Glutamatergic neuron (in vitro differentiated cells): Measurements from ENCODE around the gene UGT1A5. TPM values are rescaled to one million over a fixed set of nuclear protein-coding genes. Genes with fewer than 3 reads are reported as not detected.
"Not testable (repeated sequence)": the region's sequence is repeated elsewhere in the genome, so short reads cannot be mapped to it uniquely, and the experiment has no call there.

Experiments
- DNase-seq: peaks from one replicate; pipeline ENCODE4 v3.0.0; 2022
- H3K27ac Mint-ChIP-seq: one replicate; pipeline ENCODE4 v1.8.0; 2020; ENCODE audit warnings: mild to moderate bottlenecking, mixed read lengths, inconsistent platforms; ENCODE audit not compliant: unreplicated experiment
- H3K27me3 Mint-ChIP-seq: one replicate; pipeline ENCODE4 v1.8.0; 2020; ENCODE audit warnings: mild to moderate bottlenecking, moderate library complexity, mixed read lengths, inconsistent platforms; ENCODE audit not compliant: unreplicated experiment
- H3K36me3 Mint-ChIP-seq: one replicate; pipeline ENCODE4 v1.8.0; 2020; ENCODE audit warnings: mild to moderate bottlenecking, mixed read lengths, inconsistent platforms; ENCODE audit not compliant: unreplicated experiment
- H3K4me1 Mint-ChIP-seq: one replicate; pipeline ENCODE4 v1.8.0; 2020; ENCODE audit warnings: mild to moderate bottlenecking, low read depth, mixed read lengths, inconsistent platforms; ENCODE audit not compliant: unreplicated experiment
- H3K4me3 Mint-ChIP-seq: one replicate; pipeline ENCODE4 v1.8.0; 2020; ENCODE audit warnings: mild to moderate bottlenecking, mixed read lengths, inconsistent platforms; ENCODE audit not compliant: unreplicated experiment
- H3K9me3 Mint-ChIP-seq: one replicate; pipeline ENCODE4 v1.8.0; 2020; ENCODE audit warnings: mild to moderate bottlenecking, moderate library complexity, mixed read lengths, inconsistent platforms; ENCODE audit not compliant: unreplicated experiment
- CTCF ChIP-seq: fragments of 200-600 bp; sonication (generic); IDR thresholded peaks from one replicate; pipeline ENCODE4 v1.5.0; 2021; ENCODE audit not compliant: partially characterized antibody, unreplicated experiment
- total RNA-seq: library from RNA; stranded (reverse); fragmentation: NEBNext Ultra II Directional; extraction: Animal tissue kit (Norgen Biotek cat#: 25700); gene quantifications from one replicate; pipeline ENCODE4 v1.2.1, GENCODE V29; 2021; ENCODE audit not compliant: unreplicated experiment

Gene UGT1A5
- total RNA-seq, 1 donor from 2014 or later, result not detected

DNA sequence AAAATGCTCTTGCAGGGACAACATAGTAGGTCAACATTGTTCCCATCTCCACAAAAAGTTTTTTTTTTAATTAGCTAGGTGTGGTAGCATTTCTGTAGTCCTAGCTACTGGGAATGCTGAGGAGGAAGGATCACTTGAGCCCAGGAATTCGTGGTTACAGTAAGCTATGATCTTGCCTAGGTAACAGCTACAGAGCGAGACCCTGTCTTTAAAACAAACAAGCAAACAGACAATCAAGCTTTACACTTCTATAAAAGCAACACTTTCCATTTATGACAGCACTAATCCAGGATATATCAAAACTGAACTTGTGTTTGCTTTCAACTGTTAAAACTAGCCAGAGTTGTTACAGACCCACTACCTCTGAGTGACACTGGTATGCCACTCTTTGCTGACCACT, 28.2 kb downstream of the UGT1A5 start:
- Mint-ChIP-seq H3K4me3 (no peak overlapping the region), H3K4me1 (no peaks in the 10 kb centered on the region), H3K9me3 (peaks cover 3% of the 10 kb centered on the region), H3K27ac (no peak overlapping the region), H3K36me3 (peaks cover 5% of the 10 kb centered on the region), H3K27me3 (peaks cover 3% of the 10 kb centered on the region)
- no peak for TF ChIP-seq CTCF
- no peak for DNase-seq

DNA sequence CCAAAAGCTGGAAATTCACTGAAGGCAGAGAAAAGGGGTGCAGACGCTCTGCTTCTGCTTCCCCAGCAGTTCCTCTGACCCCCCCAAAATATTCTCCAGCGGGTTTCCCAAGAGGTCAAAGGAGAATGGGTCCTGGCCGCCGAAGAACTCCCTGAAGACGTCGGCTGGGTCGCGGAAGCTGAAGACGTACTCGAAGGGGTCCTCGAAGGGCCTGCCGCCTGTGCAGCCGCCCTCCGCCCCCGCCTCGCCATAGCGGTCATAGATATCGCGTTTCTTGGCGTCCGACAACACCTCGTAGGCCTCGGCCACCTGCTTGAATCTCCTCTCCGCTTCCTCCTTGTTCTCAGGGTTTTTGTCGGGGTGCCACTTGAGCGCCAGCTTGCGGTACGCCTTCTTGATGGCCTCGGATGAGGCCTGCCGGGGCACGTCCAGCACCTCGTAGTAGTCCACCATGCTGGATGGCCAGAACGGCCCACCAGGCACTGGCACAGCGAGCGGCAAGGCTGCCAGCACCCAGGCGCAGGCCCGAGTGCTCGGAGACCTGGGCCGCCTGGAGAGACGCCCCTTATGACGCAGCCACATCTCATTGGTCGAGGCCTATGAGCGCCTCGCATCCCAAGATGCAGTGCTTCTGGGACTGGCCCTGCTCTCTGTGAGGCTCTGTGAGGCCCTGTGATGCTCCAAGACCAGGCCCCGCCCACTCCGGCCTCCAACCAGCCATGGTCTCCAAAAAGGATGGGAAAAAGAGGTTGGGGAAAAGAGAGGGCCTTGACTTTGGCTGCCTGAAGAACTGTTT, 31.0 kb downstream of the UGT1A5 start:
- peaks cover 1% of the 10 kb centered on the region for H3K27me3 Mint-ChIP-seq
- H3K36me3 Mint-ChIP-seq, result peaks cover 7% of the 10 kb centered on the region
- no peak overlapping the region for H3K4me3 Mint-ChIP-seq
- H3K27ac Mint-ChIP-seq, result no peak overlapping the region
- TF ChIP-seq CTCF, result no peak
- no peaks in the 10 kb centered on the region for H3K4me1 Mint-ChIP-seq
- DNase-seq, result no peak
- H3K9me3 Mint-ChIP-seq, result peaks cover 5% of the 10 kb centered on the region

DNA sequence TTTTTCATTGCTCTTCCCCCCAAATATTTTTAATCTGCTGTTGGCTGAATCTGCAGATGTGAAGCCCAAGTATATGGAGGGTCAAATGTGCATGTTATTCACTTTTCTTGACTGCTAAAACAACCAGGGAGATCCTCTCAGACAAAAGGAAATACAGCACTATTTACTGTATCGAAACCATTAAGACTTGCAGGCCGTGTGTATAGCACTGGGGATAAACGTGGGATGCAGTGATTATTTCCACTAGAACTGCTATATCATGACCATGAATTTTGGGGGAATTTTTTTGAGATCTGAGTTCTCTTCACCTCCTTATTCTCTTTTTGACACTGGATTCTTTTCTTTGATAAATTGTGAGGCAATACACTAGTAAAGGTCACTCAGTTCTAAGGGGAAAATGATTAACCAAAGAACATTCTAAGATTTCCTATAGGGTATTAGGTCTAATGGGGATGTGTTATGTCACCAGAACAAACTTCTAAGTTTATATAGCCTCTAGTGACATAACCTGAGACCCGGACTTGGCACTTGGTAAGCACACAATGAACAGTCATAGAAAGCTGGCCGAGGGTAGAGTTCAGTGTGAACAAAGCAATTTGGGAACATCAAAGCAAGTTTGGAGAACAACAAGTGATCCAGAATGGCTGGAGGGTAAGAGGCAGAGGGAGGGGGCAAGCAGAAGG, 32.5 kb downstream of the UGT1A5 start:
- no peak for TF ChIP-seq CTCF
- Mint-ChIP-seq H3K27ac (no peak overlapping the region), H3K4me3 (no peak overlapping the region), H3K4me1 (no peaks in the 10 kb centered on the region), H3K36me3 (peaks cover 7% of the 10 kb centered on the region), H3K27me3 (peaks cover 3% of the 10 kb centered on the region), H3K9me3 (peaks cover 5% of the 10 kb centered on the region)
- no peak for DNase-seq

DNA sequence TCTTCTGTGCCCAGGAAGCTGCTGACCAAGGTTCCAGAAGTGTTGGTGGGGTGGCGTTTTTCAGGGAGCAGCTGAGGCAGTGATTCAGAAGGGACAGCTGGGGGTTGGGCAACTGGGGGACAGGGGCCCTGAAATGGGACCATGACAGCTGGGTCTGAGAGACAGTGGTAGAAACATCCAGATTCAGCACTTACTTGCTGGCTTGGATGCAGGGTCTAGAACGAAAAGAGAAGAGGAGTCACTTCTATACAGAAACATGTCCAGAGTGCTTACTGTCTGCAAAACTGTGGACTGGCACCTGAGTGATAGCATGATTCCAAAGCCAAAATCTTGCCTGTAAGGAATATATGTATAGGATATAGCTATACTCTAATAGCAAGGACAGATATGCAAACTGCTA, 33.1 kb downstream of the UGT1A5 start:
- not testable (repeated sequence) for H3K27me3 Mint-ChIP-seq, H3K4me1 Mint-ChIP-seq

DNA sequence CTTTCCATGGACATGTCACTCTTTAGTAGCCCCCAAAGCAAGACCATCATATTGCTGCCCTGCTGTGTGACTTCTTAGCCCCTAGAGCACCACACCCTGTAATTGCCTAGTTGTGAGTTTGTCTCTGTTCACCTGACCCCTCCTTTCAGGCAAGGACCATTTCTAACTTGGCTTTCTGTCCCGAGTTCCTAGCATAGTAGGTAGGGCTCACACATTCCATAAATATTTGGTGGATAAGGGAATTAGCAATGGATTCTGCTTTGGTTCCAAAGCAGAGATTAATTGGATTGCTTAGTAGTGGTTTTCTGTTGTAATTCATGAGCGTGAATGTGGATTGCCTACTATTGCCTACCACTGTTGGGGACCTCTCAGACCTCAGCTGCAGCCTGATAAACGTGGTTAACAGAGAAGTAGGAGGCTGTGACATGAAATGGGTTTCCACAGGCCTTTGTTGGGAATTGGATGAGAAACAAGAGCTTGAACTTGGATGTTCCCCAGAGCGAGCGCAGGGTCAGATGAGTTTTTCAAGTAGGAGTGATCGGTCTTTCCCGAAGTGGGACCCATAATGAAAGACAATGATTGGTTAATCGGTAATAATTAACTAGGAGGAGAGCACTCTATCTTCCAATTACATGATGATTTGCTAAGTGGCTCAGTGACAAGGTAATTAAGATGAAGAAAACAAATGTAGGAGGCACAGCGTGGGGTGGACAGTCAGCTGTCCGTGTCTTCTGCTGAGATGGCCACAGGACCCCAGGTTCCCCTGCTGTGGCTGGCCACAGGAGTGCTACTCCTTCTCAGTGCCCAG, 34.0 kb downstream of the UGT1A5 start:
- no peak for DNase-seq
- Mint-ChIP-seq H3K36me3 (peaks cover 14% of the 10 kb centered on the region), H3K4me3 (no peak overlapping the region), H3K4me1 (no peaks in the 10 kb centered on the region), H3K27ac (no peak overlapping the region), H3K27me3 (peaks cover 4% of the 10 kb centered on the region), H3K9me3 (peaks cover 7% of the 10 kb centered on the region)
- no peak for TF ChIP-seq CTCF

More for the DNA sequence above, 33.1 kb downstream of the UGT1A5 start:
- H3K27ac Mint-ChIP-seq, H3K9me3 Mint-ChIP-seq, H3K36me3 Mint-ChIP-seq, H3K4me3 Mint-ChIP-seq, DNase-seq: not testable (repeated sequence)
